Measurements from ENCODE around the gene PRTFDC1. TPM values are rescaled to one million over a fixed set of nuclear protein-coding genes. Genes with fewer than 3 reads are reported as not detected.

PRTFDC1 gene
- total and polyA plus RNA-seq, 2 of the 8 experiments (the other 6 are each of a cell fraction or from before 2014, with no cell fraction given), result 5.9 to 6.6 TPM

GRCh38 chr10:24893127-24893526 lies 59.3 kb downstream of the PRTFDC1 start:
- H3K4me3 ChIP-seq (ENCODE audit: extremely low read depth in 1 of 4, insufficient read depth in 2 of 4, low read depth in 3 of 4, low read length in 4 of 4), result no peak overlapping the region
- no peak overlapping the region for H3K9ac ChIP-seq (replicated peaks in 1 of 4; ENCODE audit: extremely low read depth in 1 of 4, low read depth in 3 of 4, low read length in 3 of 4)
- H2AK5ac ChIP-seq (ENCODE audit: low read depth, low read length), result no peak overlapping the region
- no peak overlapping the region for H2BK12ac ChIP-seq (ENCODE audit: low read depth, low read length)
- H4K8ac ChIP-seq (ENCODE audit: extremely low read depth, insufficient read depth, low read length), result no peak overlapping the region
- ChIA-PET POLR2A (ENCODE audit: partially characterized antibody) (no interaction called here), CTCF (ENCODE audit: partially characterized antibody) (interaction anchor here (1.0 to 2.2 kb wide), 4 partner anchors 12 to 189 kb away, joined by 3 to 6 read pairs (median 4); no protein-coding TSS in a partner anchor)
- H3K23ac ChIP-seq (ENCODE audit: insufficient read length), result no peak overlapping the region
- no peak overlapping the region for H4K5ac ChIP-seq (ENCODE audit: insufficient read length, low read depth, low read length)
- no peak overlapping the region for H2AFZ ChIP-seq (ENCODE audit: low read length)
- H2BK15ac ChIP-seq (ENCODE audit: low read length), result no peak overlapping the region
- H3K23me2 ChIP-seq (ENCODE audit: low read depth, low read length), result no peaks in the 10 kb centered on the region
- no peak for DNase-seq (ENCODE audit: low read depth in 1 of 2, low spot score in 2 of 2)
- no peaks in the 10 kb centered on the region for H3K79me2 ChIP-seq (ENCODE audit: control insufficient read depth in 1 of 2, insufficient read depth in 2 of 2, low read length in 2 of 2)
- TF ChIP-seq YY1 (IDR thresholded peaks at IDR 0.05; ENCODE audit: low read depth, low read length) (no peak), BCL11A (IDR thresholded peaks at IDR 0.05; ENCODE audit: low read depth in 2 of 2, low read length in 2 of 2) (no peak), CEBPB (IDR thresholded peaks at IDR 0.05; ENCODE audit: low read depth, low read length) (peak; percentile 35; the same call in 1 of the 2 replicates)
- no peaks in the 10 kb centered on the region for H4K20me1 ChIP-seq (replicated peaks in 1 of 2; ENCODE audit: control insufficient read depth in 1 of 2, insufficient read depth in 2 of 2, low read length in 2 of 2)
- H2BK5ac ChIP-seq (ENCODE audit: low read depth, low read length), result no peak overlapping the region
- 93% methylated on average over 2 of the region's 2 CpGs; no CpG with 5 or more reads in 1 of the 2 experiments for WGBS, 2 experiments (ENCODE audit: extremely low coverage in 1 of 2, insufficient coverage in 1 of 2, insufficient read length in 1 of 2, insufficient replicate concordance in 2 of 2, low coverage in 1 of 2, low lambda C conversion rate in 2 of 2, missing lambda C conversion rate in 1 of 2)
- H3K27ac ChIP-seq (ENCODE audit: low read depth, low read length), result no peak overlapping the region
- no peak overlapping the region for H3K4ac ChIP-seq (replicated peaks; ENCODE audit: insufficient read length, low read depth, low read length)
- no peak overlapping the region for H2BK120ac ChIP-seq (replicated peaks; ENCODE audit: low read depth, low read length)
- H3K36me3 ChIP-seq (ENCODE audit: control insufficient read depth in 2 of 4, insufficient read depth in 4 of 4, low read length in 3 of 4), result no peaks in the 10 kb centered on the region
- no peak overlapping the region for H2BK20ac ChIP-seq (ENCODE audit: low read length)
- no peaks in the 10 kb centered on the region for H3K9me3 ChIP-seq (ENCODE audit: insufficient read depth in 2 of 2, low read depth in 1 of 2, low read length in 1 of 2)
- no peak for FAIRE-seq
- no peaks in the 10 kb centered on the region for H3K79me1 ChIP-seq (ENCODE audit: low read depth, low read length)
- no peak overlapping the region for H4K91ac ChIP-seq (replicated peaks; ENCODE audit: insufficient read length, low read length)
- no peak overlapping the region for H3K56ac ChIP-seq (replicated peaks; ENCODE audit: insufficient read length, low read depth, low read length)
- H3K18ac ChIP-seq (ENCODE audit: extremely low read depth, low read length), result no peak overlapping the region
- no peaks in the 10 kb centered on the region for H3K27me3 ChIP-seq (replicated peaks in 1 of 4; ENCODE audit: control insufficient read depth in 3 of 4, extremely low read depth in 1 of 4, insufficient read depth in 3 of 4, low read length in 3 of 4)
- no peak overlapping the region for H3K14ac ChIP-seq (ENCODE audit: insufficient read length)
- H3K4me1 ChIP-seq (replicated peaks in 1 of 4; ENCODE audit: control insufficient read depth in 3 of 4, insufficient read depth in 4 of 4, low read length in 3 of 4), result no peaks in the 10 kb centered on the region; a peak in 1 of 7 replicates
- H3K4me2 ChIP-seq (ENCODE audit: insufficient read depth in 1 of 2, low read depth in 2 of 2, low read length in 2 of 2), result no peak overlapping the region

All from H1 (cell line).